ENCODE measurements around the gene RHBDL1.
A peak's percentile ranks its signal among the peaks of the same experiment; 100 is the strongest.

The RHBDL1 gene

GRCh38 chr16:675884-676564 lies 553 bp downstream of the RHBDL1 start:
- no peak for DNase-seq (ENCODE audit: low read depth)

GRCh38 chr16:676565-676902 lies 1.1 kb downstream of the RHBDL1 start:
- no peak for DNase-seq (ENCODE audit: low read depth)

GRCh38 chr16:676913-677312 lies 1.4 kb downstream of the RHBDL1 start:
- DNase-seq (ENCODE audit: low read depth) = no peak

- DNase-seq (ENCODE audit: low read depth) = no peak
Measured at GRCh38 chr16:677316-678190, 2.1 kb downstream of the RHBDL1 start.

- DNase-seq (ENCODE audit: low read depth) = no peak
Measured at GRCh38 chr16:678209-678857, 2.9 kb downstream of the RHBDL1 start.

GRCh38 chr16:678858-679813 lies 3.7 kb downstream of the RHBDL1 start:
- DNase-seq (ENCODE audit: low read depth) = no peak

GRCh38 chr16:679814-680624 lies 4.5 kb downstream of the RHBDL1 start, which contains the start of gene STUB1:
TSS of gene STUB1 (plus strand) at chr16:680410. CDS start at chr16:680526, 116 bp downstream.
- DNase-seq (ENCODE audit: low read depth) = peak; percentile 80

GRCh38 chr16:680625-680945 lies 5.1 kb downstream of the RHBDL1 start:
- no peak for DNase-seq (ENCODE audit: low read depth)

- no peak for DNase-seq (ENCODE audit: low read depth)
Measured at GRCh38 chr16:680967-681745, 5.7 kb downstream of the RHBDL1 start.

GRCh38 chr16:681746-682427 lies 6.4 kb downstream of the RHBDL1 start:
- DNase-seq (ENCODE audit: low read depth) = no peak

GRCh38 chr16:682493-683395 lies 7.3 kb downstream of the RHBDL1 start:
- DNase-seq (ENCODE audit: low read depth) = no peak

- no peak for DNase-seq (ENCODE audit: low read depth)
Measured at GRCh38 chr16:683396-684070, 8.1 kb downstream of the RHBDL1 start.

- DNase-seq (ENCODE audit: low read depth) = peak; percentile 95
Measured at GRCh38 chr16:684071-684794, 8.8 kb downstream of the RHBDL1 start, which contains the start of gene JMJD8. TSS of gene JMJD8 (minus strand) at chr16:684334. CDS start at chr16:684319, 15 bp downstream.

- DNase-seq (ENCODE audit: low read depth) = no peak
Measured at GRCh38 chr16:684961-685696, 9.7 kb downstream of the RHBDL1 start.

- no peak for DNase-seq (ENCODE audit: low read depth)
Measured at GRCh38 chr16:685967-686366, 10.5 kb downstream of the RHBDL1 start.

GRCh38 chr16:686459-687260 lies 11.2 kb downstream of the RHBDL1 start:
- no peak for DNase-seq (ENCODE audit: low read depth)
